SK-N-SH (cell line): Measurements from ENCODE around the gene ZNF490. TPM values are rescaled to one million over a fixed set of nuclear protein-coding genes. Genes with fewer than 3 reads are reported as not detected.

Source experiments
- CTCF ChIA-PET: fragments of 300-600, 350-600 bp; formaldehyde crosslinking; extraction: SDS; loops from one replicate; lab custom pipeline; 2021; lab: Yijun Ruan, JAX
- POLR2A ChIA-PET: fragments of 350-600 bp; sonication (Branson Sonifier 250); formaldehyde crosslinking; extraction: SDS; loops from one replicate; lab custom pipeline; 2020; ENCODE audit warnings: antibody characterized with exemption, inconsistent platforms; lab: Yijun Ruan, JAX
- DNase-seq: peaks from one replicate; pipeline ENCODE4 v3.0.0; 2012
- H2AFZ ChIP-seq: fragments of 200-600 bp; sonication (generic); 2 replicates; pipeline ENCODE4 v1.8.1; 2016; ENCODE audit warnings: antibody characterized with exemption, mild to moderate bottlenecking, low read depth
- H3F3A ChIP-seq: fragments of 200-600 bp; sonication (generic); replicated peaks from 2 replicates; pipeline ENCODE3; 2016; ENCODE audit warnings: antibody characterized with exemption, mild to moderate bottlenecking; ENCODE audit not compliant: insufficient read depth
- H3K27ac ChIP-seq, 2 experiments: fragments of 200-500 bp in 1 of 2; fragments of 200-600 bp in 1 of 2; sonication (Bioruptor generic) in 1 of 2; sonication (generic), shearing (Covaris generic) in 1 of 2; 2 replicates each; pipeline versions ENCODE4 v1.5.1 to v1.6.1; 2014 to 2016; ENCODE audit warnings: low read depth in 2 of 2, inconsistent platforms in 1 of 2, low read length in 1 of 2, mild to moderate bottlenecking in 1 of 2, mixed read lengths in 1 of 2
- H3K27me3 ChIP-seq: fragments of 200-600 bp; sonication (generic), shearing (Covaris generic); 2 replicates; pipeline ENCODE4 v1.6.1; 2016; ENCODE audit warnings: mixed run types; ENCODE audit not compliant: insufficient read depth
- H3K36me3 ChIP-seq, 2 experiments: fragments of 200-500 bp in 1 of 2; fragments of 200-600 bp in 1 of 2; sonication (Bioruptor generic) in 1 of 2; sonication (generic) in 1 of 2; replicated peaks in 1 of 2; 2 replicates each; pipeline versions ENCODE3 to v1.5.1; 2014 to 2016; ENCODE audit warnings: low read length in 1 of 2, mild to moderate bottlenecking in 1 of 2; ENCODE audit not compliant: insufficient read depth in 2 of 2, control insufficient read depth in 1 of 2
- H3K4me1 ChIP-seq, 2 experiments: fragments of 200-500 bp in 1 of 2; fragments of 200-600 bp in 1 of 2; sonication (Bioruptor generic) in 1 of 2; sonication (generic), shearing (Covaris generic) in 1 of 2; 2 replicates each; pipeline versions ENCODE4 v1.5.1 to v1.6.1; 2014 to 2016; ENCODE audit warnings: low read depth in 1 of 2, low read length in 1 of 2, mixed run types in 1 of 2; ENCODE audit not compliant: insufficient read depth in 2 of 2, control insufficient read depth in 1 of 2
- H3K4me2 ChIP-seq: fragments of 200-600 bp; sonication (generic), shearing (Covaris generic); 2 replicates; pipeline ENCODE4 v1.6.1; 2017; ENCODE audit warnings: mixed run types
- H3K4me3 ChIP-seq, 2 experiments: fragments of 200-500 bp in 1 of 2; fragments of 200-600 bp in 1 of 2; sonication (Bioruptor generic) in 1 of 2; sonication (generic), shearing (Covaris generic) in 1 of 2; 2 replicates each; pipeline versions ENCODE4 v1.5.1 to v1.8.1; 2014 to 2016; ENCODE audit warnings: low read depth in 2 of 2, inconsistent platforms in 1 of 2, low read length in 1 of 2, mild to moderate bottlenecking in 1 of 2, mixed read lengths in 1 of 2, moderate library complexity in 1 of 2
- H3K79me2 ChIP-seq: fragments of 200-600 bp; sonication (generic); 2 replicates; pipeline ENCODE4 v1.8.1; 2017; ENCODE audit warnings: mild to moderate bottlenecking; ENCODE audit not compliant: insufficient read depth
- H3K9ac ChIP-seq: fragments of 200-600 bp; sonication (generic); 2 replicates; pipeline ENCODE4 v1.6.1; 2017; ENCODE audit warnings: mixed run types
- H3K9me2 ChIP-seq: fragments of 200-600 bp; sonication (generic); 2 replicates; pipeline ENCODE4 v1.6.1; 2017; ENCODE audit warnings: mixed run types
- H3K9me3 ChIP-seq: fragments of 200-600 bp; sonication (generic); 2 replicates; pipeline ENCODE4 v1.6.1; 2017; ENCODE audit warnings: mixed run types, mild to moderate bottlenecking, moderate library complexity
- H4K20me1 ChIP-seq: fragments of 200-600 bp; sonication (generic); 2 replicates; pipeline ENCODE4 v1.6.1; 2017; ENCODE audit warnings: mild to moderate bottlenecking, mixed run types; ENCODE audit not compliant: insufficient read depth
- FOSL2 ChIP-seq: IDR thresholded peaks from 2 replicates; pipeline ENCODE4 v1.4.0; 2012; ENCODE audit warnings: low read depth, mild to moderate bottlenecking, moderate library complexity, borderline replicate concordance
- FOXJ3 ChIP-seq: sonication (generic); formaldehyde crosslinking; IDR thresholded peaks from 2 replicates; pipeline ENCODE4 v1.5.1; 2020; ENCODE audit warnings: mild to moderate bottlenecking, missing genetic modification reagents
- GATA2 ChIP-seq: sonication (generic); formaldehyde crosslinking; IDR thresholded peaks from 2 replicates; pipeline ENCODE4 v1.5.0; 2020; ENCODE audit warnings: mild to moderate bottlenecking, missing genetic modification reagents
- IRF3 ChIP-seq: fragments of 150-350 bp; IDR thresholded peaks from 2 replicates; pipeline ENCODE4 v1.6.1; 2016; ENCODE audit warnings: mild to moderate bottlenecking, low read depth, low read length
- JUND ChIP-seq: IDR thresholded peaks from 2 replicates; pipeline ENCODE4 v1.4.0; 2012
- MAX ChIP-seq: IDR thresholded peaks from 2 replicates; pipeline ENCODE4 v1.4.0; 2012; ENCODE audit warnings: low read depth
- MXI1 ChIP-seq: IDR thresholded peaks from 2 replicates; pipeline ENCODE4 v1.6.1; 2012; ENCODE audit warnings: mild to moderate bottlenecking, low read depth, low read length, improper control_type of control experiment
- NRF1 ChIP-seq: IDR thresholded peaks from 2 replicates; pipeline ENCODE4 v1.6.1; 2012; ENCODE audit warnings: low read depth, mild to moderate bottlenecking, low read length
- PBX3 ChIP-seq: IDR thresholded peaks from 2 replicates; pipeline ENCODE4; 2012
- RCOR1 ChIP-seq: fragments of 150-350 bp; IDR thresholded peaks from 2 replicates; pipeline ENCODE4 v1.6.1; 2017; ENCODE audit warnings: antibody characterized with exemption, low read length
- REST ChIP-seq: IDR thresholded peaks from 2 replicates; pipeline ENCODE4 v1.6.1; 2012; ENCODE audit warnings: mild to moderate bottlenecking, low read depth, low read length, moderate library complexity
- RFX5 ChIP-seq: IDR thresholded peaks from 2 replicates; pipeline ENCODE4 v1.6.1; 2012; ENCODE audit warnings: mild to moderate bottlenecking, improper control_type of control experiment, low read length
- SIN3A ChIP-seq: IDR thresholded peaks from 2 replicates; pipeline ENCODE4 v1.6.1; 2012; ENCODE audit warnings: low read depth, mild to moderate bottlenecking, low read length, moderate library complexity, borderline replicate concordance
- TAF1 ChIP-seq: IDR thresholded peaks from 2 replicates; pipeline ENCODE4 v1.6.1; 2012; ENCODE audit warnings: low read depth, mild to moderate bottlenecking, low read length, moderate library complexity, borderline replicate concordance
- TCF12 ChIP-seq: IDR thresholded peaks from 2 replicates; pipeline ENCODE4 v1.4.0; 2012
- USF1 ChIP-seq: IDR thresholded peaks from 2 replicates; pipeline ENCODE4 v1.4.0; 2012; ENCODE audit warnings: low read depth, borderline replicate concordance
- USF2 ChIP-seq: fragments of 150-350 bp; IDR thresholded peaks from 2 replicates; pipeline ENCODE4 v1.6.1; 2017; ENCODE audit warnings: antibody characterized with exemption, low read length, low read depth, borderline replicate concordance
- YY1 ChIP-seq: IDR thresholded peaks from 2 replicates; pipeline ENCODE4 v1.4.0; 2012; ENCODE audit warnings: low read depth, mild to moderate bottlenecking
- ZBTB33 ChIP-seq: IDR thresholded peaks from 2 replicates; pipeline ENCODE4 v1.4.0; 2012; ENCODE audit warnings: low read depth, borderline replicate concordance
- WGBS: methylation state at CpG from one replicate; pipeline ENCODE4 v1.1.6; 2017; ENCODE audit warnings: low lambda C conversion rate; 5-methylcytosine and 5-hydroxymethylcytosine counted together
- polyA plus RNA-seq, 3 experiments: library from polyadenylated mRNA; depleted of rRNA; stranded (reverse); fragments of >200 nt; gene quantifications; 2 replicates each; pipeline ENCODE4 v1.2.3, GENCODE V29; 2012

The ZNF490 gene
- polyA plus RNA-seq, 1 of the 3 experiments (the other 2 are of a cell fraction): 1.3 TPM

- TF ChIP-seq PBX3 (peak; percentile 88), FOSL2 (no peak), SIN3A (peak; percentile 96; the same call in 1 of the 2 replicates), ZBTB33 (no peak), TCF12 (no peak), GATA2 (CRISPR knock-in tag) (no peak), IRF3 (no peak), TAF1 (peak; percentile 93)
- TF ChIP-seq, all 33 proteins: peak for 15
These were observed at the start of gene ZNF490, which contains the start of gene ZNF791 (continued) for GRCh38 chr19:12610540-12611360.

- no peak overlapping the region for H3K27ac ChIP-seq
- WGBS: 94% methylated on average over 21 of the region's 22 CpGs
- H3K4me2 ChIP-seq: no peak overlapping the region
- POLR2A ChIA-PET: no interaction called here
- peaks cover 4 to 16% of the 10 kb centered on the region in 2 experiments for H3K36me3 ChIP-seq
- CTCF ChIA-PET: interaction anchor here (0.7 to 1.6 kb wide), 6 partner anchors 8 to 598 kb away, joined by 3 to 7 read pairs (median 3); partner anchors contain the start of genes MAN2B1 and WDR83
- no peaks in the 10 kb centered on the region for H4K20me1 ChIP-seq
- DNase-seq: no peak
- no peaks in the 10 kb centered on the region for H3K27me3 ChIP-seq
- no peaks in the 10 kb centered on the region for H3K79me2 ChIP-seq
- no peaks in the 10 kb centered on the region for H3K4me1 ChIP-seq
- no peak overlapping the region for H3K4me3 ChIP-seq
- no peak overlapping the region for H3K9ac ChIP-seq
- no peaks in the 10 kb centered on the region for H3K9me2 ChIP-seq
- no peaks in the 10 kb centered on the region for H3F3A ChIP-seq
- no peak overlapping the region for H2AFZ ChIP-seq
- H3K9me3 ChIP-seq: no peaks in the 10 kb centered on the region
- TF ChIP-seq YY1 (no peak), NRF1 (no peak), TCF12 (no peak), REST (no peak), FOXJ3 (CRISPR knock-in tag) (no peak), JUND (no peak), SIN3A (no peak), RFX5 (no peak), USF2 (no peak), MAX (no peak), TAF1 (no peak), RCOR1 (no peak), USF1 (no peak), MXI1 (no peak), FOSL2 (no peak)
These were observed 47.4 kb upstream of the ZNF490 start for GRCh38 chr19:12657966-12658365.
